ENCODE data around the gene SOAT1.

Gene SOAT1

DNA sequence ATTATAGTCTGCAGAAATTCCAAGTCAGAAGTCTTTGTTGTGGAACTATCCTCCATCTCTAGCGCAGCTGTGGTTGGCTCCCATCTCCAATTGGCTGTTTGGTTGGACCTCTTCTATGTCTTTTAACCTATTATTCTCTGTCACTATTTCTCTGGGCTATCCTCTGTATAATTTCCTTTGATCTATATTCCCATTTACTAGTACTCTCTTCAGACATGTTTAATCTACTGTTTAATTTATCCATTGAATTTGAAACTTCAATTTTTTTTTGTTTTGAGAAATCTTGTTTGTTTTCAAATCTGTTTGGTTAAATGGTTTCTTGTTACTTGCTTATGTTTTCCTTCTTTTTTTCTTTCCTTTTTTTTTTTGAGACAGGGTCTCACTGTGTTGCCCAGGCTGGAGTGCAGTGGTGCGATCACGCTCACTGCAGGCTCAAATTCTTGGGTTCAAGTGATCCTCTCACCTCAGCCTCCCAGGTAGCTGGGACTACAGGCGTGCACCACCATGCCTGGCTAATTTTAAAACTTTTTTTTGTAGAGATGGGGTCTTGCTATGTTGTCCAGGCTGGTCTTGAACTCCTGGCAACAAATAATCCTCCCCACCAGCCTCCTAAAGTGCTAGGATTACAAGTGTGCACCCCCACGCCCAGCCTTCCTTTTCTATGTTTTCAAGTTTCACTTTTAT is 28.1 kb downstream of the SOAT1 start:
- Mint-ChIP-seq H3K4me3 (no peak overlapping the region), H3K27ac (peak overlapping the region; percentile 2), H3K4me1 (ENCODE audit: low read depth) (peaks cover 33% of the 10 kb centered on the region), H3K9me3 (no peaks in the 10 kb centered on the region), H3K27me3 (no peaks in the 10 kb centered on the region), H3K36me3 (ENCODE audit: low read depth) (peaks cover 88% of the 10 kb centered on the region)
- DNase-seq, result no peak

GRCh38 chr1:179322557-179322956 is 29.0 kb downstream of the SOAT1 start:
- Mint-ChIP-seq H3K36me3 (ENCODE audit: low read depth) (peaks cover 90% of the 10 kb centered on the region), H3K27me3 (no peaks in the 10 kb centered on the region), H3K9me3 (no peaks in the 10 kb centered on the region), H3K4me1 (ENCODE audit: low read depth) (peaks cover 31% of the 10 kb centered on the region), H3K4me3 (no peak overlapping the region), H3K27ac (peak overlapping the region; percentile 41)
- no peak for DNase-seq

GRCh38 chr1:179323436-179323835 is 29.8 kb downstream of the SOAT1 start:
- Mint-ChIP-seq H3K9me3 (no peaks in the 10 kb centered on the region), H3K36me3 (ENCODE audit: low read depth) (peaks cover 89% of the 10 kb centered on the region), H3K27me3 (no peaks in the 10 kb centered on the region), H3K27ac (no peak overlapping the region), H3K4me3 (no peak overlapping the region), H3K4me1 (ENCODE audit: low read depth) (peaks cover 23% of the 10 kb centered on the region)
- no peak for DNase-seq

GRCh38 chr1:179325836-179326235 is 32.2 kb downstream of the SOAT1 start:
- H3K4me1 Mint-ChIP-seq (ENCODE audit: low read depth), result peaks cover 25% of the 10 kb centered on the region
- peaks cover 95% of the 10 kb centered on the region for H3K36me3 Mint-ChIP-seq (ENCODE audit: low read depth)

GRCh38 chr1:179326746-179327145 is 33.1 kb downstream of the SOAT1 start:
- Mint-ChIP-seq H3K27me3 (no peaks in the 10 kb centered on the region), H3K4me3 (no peak overlapping the region), H3K9me3 (no peaks in the 10 kb centered on the region), H3K36me3 (ENCODE audit: low read depth) (peaks cover 93% of the 10 kb centered on the region), H3K4me1 (ENCODE audit: low read depth) (peaks cover 27% of the 10 kb centered on the region), H3K27ac (no peak overlapping the region)
- DNase-seq, result no peak

More at GRCh38 chr1:179325836-179326235, 32.2 kb downstream of the SOAT1 start:
- DNase-seq, result no peak
- H3K9me3 Mint-ChIP-seq, result no peaks in the 10 kb centered on the region
- no peak overlapping the region for H3K4me3 Mint-ChIP-seq
- H3K27me3 Mint-ChIP-seq, result no peaks in the 10 kb centered on the region
- H3K27ac Mint-ChIP-seq, result no peak overlapping the region

DNA sequence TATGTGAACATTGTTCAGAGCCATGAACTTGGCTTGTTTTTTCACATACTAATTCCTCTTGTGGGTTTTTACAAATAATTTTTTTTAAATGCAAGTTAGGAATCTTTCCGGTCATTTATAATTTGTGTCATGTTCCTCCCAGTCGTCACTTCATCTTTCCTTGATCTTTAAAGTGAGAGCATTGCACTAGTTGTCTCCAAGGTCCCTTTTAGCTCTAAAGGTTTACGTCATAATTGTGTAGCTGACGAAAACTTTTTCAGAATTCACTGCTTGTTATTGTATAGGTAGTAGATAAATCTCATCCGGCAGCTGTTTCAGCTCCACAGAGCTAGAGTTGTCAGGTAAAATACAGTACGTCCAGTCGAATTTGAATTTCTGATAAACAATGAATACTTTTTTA is 33.6 kb downstream of the SOAT1 start:
- Mint-ChIP-seq H3K9me3 (no peaks in the 10 kb centered on the region), H3K27me3 (no peaks in the 10 kb centered on the region), H3K36me3 (ENCODE audit: low read depth) (peaks cover 93% of the 10 kb centered on the region), H3K27ac (no peak overlapping the region), H3K4me3 (no peak overlapping the region), H3K4me1 (ENCODE audit: low read depth) (peaks cover 25% of the 10 kb centered on the region)
- DNase-seq, result no peak

DNA sequence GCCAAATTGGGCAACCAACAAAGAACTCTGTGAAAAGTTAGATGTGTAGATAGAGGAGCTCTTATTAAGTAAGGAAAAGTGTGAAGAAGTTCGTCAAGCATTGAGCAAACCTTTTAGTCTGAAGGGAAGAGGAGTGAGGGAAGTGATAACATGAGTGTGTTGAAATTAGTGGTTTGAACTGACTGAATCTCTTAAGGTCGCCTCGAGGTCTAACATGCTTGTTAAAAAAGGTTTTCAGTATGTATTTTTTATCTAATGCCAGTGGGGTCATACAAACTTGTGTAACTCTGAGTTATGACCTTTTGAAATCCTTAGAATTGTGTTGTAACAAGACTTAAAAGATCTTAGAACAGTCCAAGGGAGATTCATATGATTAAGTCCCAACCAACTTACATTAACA is 34.1 kb downstream of the SOAT1 start:
- no peaks in the 10 kb centered on the region for H3K9me3 Mint-ChIP-seq
- peaks cover 20% of the 10 kb centered on the region for H3K4me1 Mint-ChIP-seq (ENCODE audit: low read depth)
- DNase-seq, result no peak
- H3K36me3 Mint-ChIP-seq (ENCODE audit: low read depth), result peaks cover 89% of the 10 kb centered on the region
- no peak overlapping the region for H3K4me3 Mint-ChIP-seq
- H3K27me3 Mint-ChIP-seq, result no peaks in the 10 kb centered on the region
- H3K27ac Mint-ChIP-seq, result no peak overlapping the region

DNA sequence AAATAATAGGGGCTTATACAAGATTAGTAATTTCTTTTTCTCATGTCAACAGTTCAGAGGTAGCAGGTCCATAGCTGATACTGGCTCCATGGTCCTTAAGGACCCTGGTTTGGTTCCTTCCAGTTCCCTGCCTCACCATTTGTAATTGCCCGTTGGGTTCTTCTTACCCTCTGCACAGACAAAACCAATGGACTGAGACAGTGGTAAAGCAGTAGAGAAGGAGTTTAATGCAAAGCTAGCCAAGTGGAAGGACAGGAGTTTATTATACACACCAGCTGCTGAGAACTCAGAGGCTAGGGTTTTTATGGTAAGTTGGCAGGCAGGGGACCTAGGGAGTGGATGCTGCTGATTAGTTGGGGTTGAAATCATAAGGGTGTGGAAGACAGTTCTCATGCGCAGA is 36.3 kb downstream of the SOAT1 start:
- DNase-seq, result no peak
- H3K9me3 Mint-ChIP-seq, result no peaks in the 10 kb centered on the region
- H3K27ac Mint-ChIP-seq, result peak overlapping the region; percentile 46
- H3K4me1 Mint-ChIP-seq (ENCODE audit: low read depth), result peaks cover 23% of the 10 kb centered on the region
- H3K4me3 Mint-ChIP-seq, result no peak overlapping the region
- peaks cover 81% of the 10 kb centered on the region for H3K36me3 Mint-ChIP-seq (ENCODE audit: low read depth)
- no peaks in the 10 kb centered on the region for H3K27me3 Mint-ChIP-seq

- H3K4me3 Mint-ChIP-seq, result no peak overlapping the region
- H3K36me3 Mint-ChIP-seq (ENCODE audit: low read depth), result peaks cover 75% of the 10 kb centered on the region
- H3K9me3 Mint-ChIP-seq, result no peaks in the 10 kb centered on the region
- H3K27ac Mint-ChIP-seq, result peak overlapping the region; percentile 38
- peaks cover 25% of the 10 kb centered on the region for H3K4me1 Mint-ChIP-seq (ENCODE audit: low read depth)
- no peaks in the 10 kb centered on the region for H3K27me3 Mint-ChIP-seq
- DNase-seq, result no peak
These were observed 40.8 kb downstream of the SOAT1 start for GRCh38 chr1:179334440-179334839.

DNA sequence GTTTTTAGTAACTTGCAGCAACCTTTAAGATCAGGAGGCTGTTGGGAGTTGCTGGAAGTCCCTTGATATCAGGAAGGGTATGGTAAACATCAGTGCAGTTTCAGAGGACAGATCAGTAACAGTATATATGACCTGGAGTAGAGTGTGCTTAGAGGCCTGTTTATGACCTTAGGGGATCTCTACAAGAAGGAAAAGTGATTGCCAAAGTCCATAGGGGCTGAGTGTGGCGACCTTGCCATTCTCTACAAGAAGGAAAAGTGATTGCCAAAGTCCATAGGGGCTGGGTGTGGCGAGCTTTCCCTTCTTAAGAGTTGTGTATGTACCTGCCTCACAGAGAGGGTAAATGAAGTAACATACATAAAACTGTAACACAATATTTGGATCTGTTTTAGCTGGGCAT is 43.7 kb downstream of the SOAT1 start:
- Mint-ChIP-seq H3K4me3 (no peak overlapping the region), H3K36me3 (ENCODE audit: low read depth) (peaks cover 72% of the 10 kb centered on the region), H3K27me3 (no peaks in the 10 kb centered on the region), H3K27ac (peak overlapping the region; percentile 24), H3K9me3 (no peaks in the 10 kb centered on the region), H3K4me1 (ENCODE audit: low read depth) (peaks cover 8% of the 10 kb centered on the region)
- DNase-seq, result no peak

DNA sequence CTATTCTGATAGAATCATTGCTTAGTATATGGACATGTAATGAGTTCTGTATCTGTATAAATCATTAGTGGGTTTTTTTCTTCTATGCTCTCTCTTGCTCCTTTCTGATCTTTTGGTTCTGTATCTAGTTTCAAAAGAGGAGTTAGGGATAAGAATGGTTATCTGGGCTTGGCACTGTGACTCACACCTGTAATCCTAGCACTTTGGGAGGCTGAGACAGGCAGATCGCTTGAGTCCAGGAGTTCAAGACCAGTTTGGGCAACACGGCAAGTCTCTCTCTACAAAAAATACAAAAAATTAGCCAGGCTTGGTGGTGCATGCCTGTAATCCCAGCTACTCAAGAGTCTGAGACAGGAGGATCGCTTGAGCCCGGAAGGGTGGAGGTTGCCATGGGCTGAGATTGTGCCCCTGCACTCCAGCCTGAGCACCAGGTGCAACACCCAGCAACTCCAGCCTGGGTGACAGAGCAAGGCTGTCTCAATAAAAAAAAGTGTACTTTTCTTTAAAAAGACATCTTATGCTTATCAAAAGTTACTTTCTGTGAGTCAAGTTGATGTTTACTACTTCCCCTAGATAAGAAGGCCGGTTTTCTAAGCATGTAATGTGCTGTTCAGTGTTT is 44.5 kb downstream of the SOAT1 start:
- H3K4me3 Mint-ChIP-seq, result no peak overlapping the region
- no peak for DNase-seq
- H3K27me3 Mint-ChIP-seq, result no peaks in the 10 kb centered on the region
- no peaks in the 10 kb centered on the region for H3K9me3 Mint-ChIP-seq
- no peak overlapping the region for H3K27ac Mint-ChIP-seq
- peaks cover 8% of the 10 kb centered on the region for H3K4me1 Mint-ChIP-seq (ENCODE audit: low read depth)
- peaks cover 76% of the 10 kb centered on the region for H3K36me3 Mint-ChIP-seq (ENCODE audit: low read depth)

DNA sequence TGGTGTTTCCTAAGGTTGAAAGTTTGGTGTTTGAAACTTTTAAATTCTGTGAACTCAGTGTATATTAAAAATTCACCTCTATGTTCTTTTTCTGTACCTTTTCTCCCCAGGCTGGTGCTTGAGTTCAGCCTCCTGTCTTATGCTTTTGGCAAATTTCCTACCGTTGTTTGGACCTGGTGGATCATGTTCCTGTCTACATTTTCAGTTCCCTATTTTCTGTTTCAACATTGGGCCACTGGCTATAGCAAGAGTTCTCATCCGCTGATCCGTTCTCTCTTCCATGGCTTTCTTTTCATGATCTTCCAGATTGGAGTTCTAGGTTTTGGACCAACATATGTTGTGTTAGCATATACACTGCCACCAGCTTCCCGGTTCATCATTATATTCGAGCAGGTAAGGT is 47.3 kb downstream of the SOAT1 start:
- Mint-ChIP-seq H3K36me3 (ENCODE audit: low read depth) (peaks cover 77% of the 10 kb centered on the region), H3K4me1 (ENCODE audit: low read depth) (peaks cover 2% of the 10 kb centered on the region), H3K27ac (no peak overlapping the region), H3K27me3 (no peaks in the 10 kb centered on the region), H3K9me3 (no peaks in the 10 kb centered on the region), H3K4me3 (no peak overlapping the region)
- DNase-seq, result no peak

GRCh38 chr1:179341943-179342547 is 48.4 kb downstream of the SOAT1 start:
- H3K4me1 Mint-ChIP-seq (ENCODE audit: low read depth), result peaks cover 2% of the 10 kb centered on the region
- no peak for DNase-seq
- no peaks in the 10 kb centered on the region for H3K27me3 Mint-ChIP-seq
- H3K36me3 Mint-ChIP-seq (ENCODE audit: low read depth), result peaks cover 81% of the 10 kb centered on the region
- no peak overlapping the region for H3K27ac Mint-ChIP-seq
- H3K9me3 Mint-ChIP-seq, result no peaks in the 10 kb centered on the region
- H3K4me3 Mint-ChIP-seq, result no peak overlapping the region

- no peak overlapping the region for H3K4me3 Mint-ChIP-seq
- H3K4me1 Mint-ChIP-seq (ENCODE audit: low read depth), result peaks cover 2% of the 10 kb centered on the region
- H3K9me3 Mint-ChIP-seq, result no peaks in the 10 kb centered on the region
- no peaks in the 10 kb centered on the region for H3K27me3 Mint-ChIP-seq
- no peak for DNase-seq
- no peak overlapping the region for H3K27ac Mint-ChIP-seq
- H3K36me3 Mint-ChIP-seq (ENCODE audit: low read depth), result peaks cover 80% of the 10 kb centered on the region
These were observed 49.3 kb downstream of the SOAT1 start for GRCh38 chr1:179342740-179343404.

DNA sequence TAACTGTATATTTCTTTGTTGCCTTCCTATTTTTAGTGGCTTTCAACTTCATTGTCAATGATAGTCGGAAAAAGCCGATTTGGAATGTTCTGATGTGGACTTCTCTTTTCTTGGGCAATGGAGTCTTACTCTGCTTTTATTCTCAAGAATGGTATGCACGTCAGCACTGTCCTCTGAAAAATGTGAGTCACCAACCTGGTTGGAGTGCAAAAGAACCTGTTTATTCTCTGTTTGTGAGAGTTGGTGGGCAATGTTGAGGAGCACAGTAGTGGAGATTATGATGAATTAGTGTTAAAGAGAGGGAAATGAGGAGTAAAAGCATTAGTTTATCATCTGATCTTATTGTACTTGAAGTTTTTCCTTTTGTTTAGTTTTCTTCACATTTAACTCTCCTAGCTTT is 57.7 kb downstream of the SOAT1 start:
- Mint-ChIP-seq H3K4me1 (ENCODE audit: low read depth) (peaks cover 10% of the 10 kb centered on the region), H3K36me3 (ENCODE audit: low read depth) (peaks cover 87% of the 10 kb centered on the region), H3K9me3 (no peaks in the 10 kb centered on the region), H3K4me3 (no peak overlapping the region), H3K27me3 (no peaks in the 10 kb centered on the region), H3K27ac (peak overlapping the region; percentile 74)
- DNase-seq, result no peak

Measured in activated T-cell treated with anti-CD3 and anti-CD28 coated beads, Interleukin-2, amount 50 U/mL, for 24 hours (primary cell).